Hepatocyte (in vitro differentiated cells): Measurements from ENCODE around the gene RPSA. TPM values are rescaled to one million over a fixed set of nuclear protein-coding genes. Genes with fewer than 3 reads are reported as not detected.

Source experiments
- DNase-seq: peaks from one replicate; pipeline ENCODE4 v3.0.0-alpha.2; 2016; ENCODE audit warnings: low spot score
- H2AFZ ChIP-seq: fragments of 200-600 bp; sonication (generic); 2 replicates; pipeline ENCODE4 v1.6.0; 2016; ENCODE audit warnings: antibody characterized with exemption, mild to moderate bottlenecking
- H3K27ac ChIP-seq: fragments of 200-600 bp; sonication (generic); 2 replicates; pipeline ENCODE4 v1.5.1; 2016; ENCODE audit warnings: mild to moderate bottlenecking
- H3K27me3 ChIP-seq: fragments of 200-600 bp; sonication (generic); 2 replicates; pipeline ENCODE4 v1.6.1; 2016
- H3K36me3 ChIP-seq: fragments of 200-600 bp; sonication (generic); replicated peaks from 2 replicates; pipeline ENCODE4 v1.5.1; 2016; ENCODE audit warnings: low read depth; ENCODE audit not compliant: insufficient read depth
- H3K4me1 ChIP-seq: fragments of 200-600 bp; sonication (generic); 2 replicates; pipeline ENCODE4 v1.5.1; 2016; ENCODE audit warnings: mild to moderate bottlenecking, moderate library complexity; ENCODE audit not compliant: insufficient read depth
- H3K4me2 ChIP-seq: fragments of 200-600 bp; sonication (generic); 2 replicates; pipeline ENCODE4 v1.6.0; 2016
- H3K4me3 ChIP-seq: fragments of 200-600 bp; sonication (generic); 2 replicates; pipeline ENCODE4 v1.5.1; 2016; ENCODE audit warnings: mild to moderate bottlenecking
- H3K79me2 ChIP-seq: fragments of 200-600 bp; sonication (generic); 2 replicates; pipeline ENCODE4 v1.6.0; 2017; ENCODE audit warnings: mild to moderate bottlenecking
- H3K9me2 ChIP-seq: fragments of 200-600 bp; sonication (generic); replicated peaks from 2 replicates; pipeline ENCODE4 v1.6.0; 2017; ENCODE audit warnings: mild to moderate bottlenecking; ENCODE audit not compliant: insufficient read depth
- H3K9me3 ChIP-seq: fragments of 200-600 bp; sonication (generic); 2 replicates; pipeline ENCODE4 v1.5.1; 2016; ENCODE audit warnings: low read depth, mild to moderate bottlenecking
- H4K20me1 ChIP-seq: fragments of 200-600 bp; sonication (generic); 2 replicates; pipeline ENCODE4 v1.6.0; 2016; ENCODE audit warnings: mild to moderate bottlenecking; ENCODE audit not compliant: insufficient read depth, poor library complexity, severe bottlenecking
- CTCF ChIP-seq: fragments of 200-600 bp; sonication (generic); IDR thresholded peaks from 2 replicates; pipeline ENCODE4 v1.5.1; 2016; ENCODE audit warnings: antibody characterized with exemption, mild to moderate bottlenecking; ENCODE audit not compliant: poor library complexity
- EZH2 ChIP-seq: fragments of 200-600 bp; sonication (generic); IDR thresholded peaks from 2 replicates; pipeline ENCODE4 v1.6.1; 2016; ENCODE audit warnings: antibody characterized with exemption, mild to moderate bottlenecking, borderline replicate concordance
- EZH2phosphoT487 ChIP-seq: fragments of 200-600 bp; sonication (generic); IDR thresholded peaks from one replicate; pipeline ENCODE4 v1.6.1; 2018; ENCODE audit warnings: antibody characterized with exemption, mild to moderate bottlenecking, low read depth, moderate library complexity; ENCODE audit not compliant: unreplicated experiment, severe bottlenecking
- WGBS: methylation state at CpG from one replicate; pipeline ENCODE4 v1.1.6; 2016; ENCODE audit warnings: low lambda C conversion rate; ENCODE audit errors: missing lambda C conversion rate; 5-methylcytosine and 5-hydroxymethylcytosine counted together
- polyA plus RNA-seq: library from polyadenylated mRNA; unstranded; fragments of >200 nt; fragmentation: Nextera tagmentation; extraction: Ambion mirVana; gene quantifications from 2 replicates; pipeline ENCODE4 v1.2.1, GENCODE V29; 2016
- total RNA-seq: library from RNA; depleted of rRNA; stranded (reverse); fragments of >200 nt; gene quantifications from 2 replicates; pipeline ENCODE4 v1.2.3, GENCODE V29; 2014

Gene RPSA
- total and polyA plus RNA-seq, 2 experiments from 2014 or later = 249 to 961 TPM

- Histone ChIP-seq H4K20me1 (no peaks in the 10 kb centered on the region), H2AFZ (no peak overlapping the region), H3K9me3 (no peaks in the 10 kb centered on the region), H3K79me2 (no peaks in the 10 kb centered on the region), H3K36me3 (no peaks in the 10 kb centered on the region), H3K9me2 (no peaks in the 10 kb centered on the region), H3K4me2 (no peak overlapping the region), H3K27me3 (no peaks in the 10 kb centered on the region), H3K4me1 (no peaks in the 10 kb centered on the region), H3K4me3 (no peak overlapping the region), H3K27ac (no peak overlapping the region)
- DNase-seq = no peak
- TF ChIP-seq EZH2phosphoT487 (no peak), CTCF (no peak), EZH2 (no peak)
- 88% methylated on average over 5 of the region's 5 CpGs for WGBS
Measured at GRCh38 chr3:39432342-39432741, 25.8 kb downstream of the RPSA start.

GRCh38 chr3:39433642-39434041 lies 27.1 kb downstream of the RPSA start:
- no peaks in the 10 kb centered on the region for H3K4me1 ChIP-seq
- TF ChIP-seq CTCF (no peak), EZH2 (no peak)
- 89% methylated on average over 3 of the region's 3 CpGs for WGBS
- DNase-seq = no peak
- H3K4me3 ChIP-seq = no peak overlapping the region
- H3K4me2 ChIP-seq = no peak overlapping the region
- no peaks in the 10 kb centered on the region for H3K9me3 ChIP-seq
- H2AFZ ChIP-seq = no peak overlapping the region
- no peak overlapping the region for H3K27ac ChIP-seq
- H3K79me2 ChIP-seq = no peaks in the 10 kb centered on the region
- no peaks in the 10 kb centered on the region for H3K36me3 ChIP-seq
- H3K9me2 ChIP-seq = no peaks in the 10 kb centered on the region
- no peaks in the 10 kb centered on the region for H3K27me3 ChIP-seq
- H4K20me1 ChIP-seq = no peaks in the 10 kb centered on the region

GRCh38 chr3:39434574-39434973 lies 28.1 kb downstream of the RPSA start:
- H3K27ac ChIP-seq = no peak overlapping the region
- no peaks in the 10 kb centered on the region for H3K9me2 ChIP-seq
- no peak overlapping the region for H3K4me3 ChIP-seq
- no peak overlapping the region for H2AFZ ChIP-seq
- H3K27me3 ChIP-seq = no peaks in the 10 kb centered on the region
- WGBS = 79% methylated on average over 4 of the region's 5 CpGs
- no peak overlapping the region for H3K4me2 ChIP-seq
- no peak for DNase-seq
- H3K9me3 ChIP-seq = no peaks in the 10 kb centered on the region
- no peaks in the 10 kb centered on the region for H3K79me2 ChIP-seq
- no peaks in the 10 kb centered on the region for H3K36me3 ChIP-seq
- TF ChIP-seq EZH2 (no peak), CTCF (no peak), EZH2phosphoT487 (no peak)
- H4K20me1 ChIP-seq = no peaks in the 10 kb centered on the region
- H3K4me1 ChIP-seq = no peaks in the 10 kb centered on the region
